BE2C (cell line): ENCODE data around the gene MIGA2.
"Not testable (repeated sequence)": the region's sequence is repeated elsewhere in the genome, so short reads cannot be mapped to it uniquely, and the experiment has no call there.

Experiments
- DNase-seq: peaks from one replicate; pipeline ENCODE4 v3.0.0-alpha.2; 2020
- H3K27me3 ChIP-seq: fragments of 250-450 bp; sonication (Bioruptor Pico); 2 replicates; pipeline ENCODE4 v1.5.1; 2020; ENCODE audit warnings: mild to moderate bottlenecking
- H3K36me3 ChIP-seq: fragments of 250-450 bp; sonication (Bioruptor Pico); 2 replicates; pipeline ENCODE4 v1.5.1; 2020; ENCODE audit warnings: mild to moderate bottlenecking
- H3K4me1 ChIP-seq: fragments of 250-450 bp; sonication (Bioruptor Pico); 2 replicates; pipeline ENCODE4 v1.5.1; 2020
- H3K4me3 ChIP-seq: 2 replicates; pipeline ENCODE4 v1.5.1; 2011; ENCODE audit warnings: low read depth, low read length
- H3K9me3 ChIP-seq: fragments of 250-450 bp; sonication (Bioruptor Pico); 2 replicates; pipeline ENCODE4 v1.5.1; 2020
- CTCF ChIP-seq: IDR thresholded peaks from 2 replicates; pipeline ENCODE4 v1.5.1; 2012; ENCODE audit warnings: mild to moderate bottlenecking, low read depth, low read length

The MIGA2 gene

DNA sequence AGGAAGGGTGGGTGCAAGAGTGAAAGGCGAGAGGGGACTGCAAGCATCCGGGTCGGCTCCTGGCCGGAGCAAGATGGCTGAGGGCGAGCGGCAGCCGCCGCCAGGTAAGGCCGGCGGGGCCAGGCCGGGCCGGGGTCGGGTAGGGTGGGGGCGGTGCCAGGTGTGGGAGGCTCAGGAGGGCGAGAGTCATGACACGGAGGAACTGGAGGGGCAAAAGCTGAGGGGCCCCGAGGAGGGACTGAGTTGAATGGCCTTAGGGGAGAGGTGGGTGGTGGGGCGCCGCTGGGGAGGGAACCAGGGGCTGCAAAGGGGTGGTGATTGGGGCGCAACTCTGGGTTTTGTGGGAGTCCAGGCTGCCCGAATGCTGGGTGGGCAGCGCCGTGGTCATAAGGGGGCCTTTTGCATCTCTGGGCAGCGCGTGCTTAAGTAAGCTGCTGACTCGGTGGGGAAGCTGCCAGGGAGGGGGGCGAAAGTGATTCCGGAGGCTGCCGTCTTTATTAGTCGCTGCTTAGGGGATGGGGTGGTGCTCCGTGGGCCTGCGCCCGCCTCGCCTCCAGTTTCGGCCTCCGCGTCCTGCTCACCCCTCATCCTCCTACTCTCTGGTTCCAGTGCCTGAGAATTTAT is 75.2 kb downstream of the MIGA2 start:
- DNase-seq, result peak; percentile 44
- peak overlapping the region; percentile 73 for H3K4me3 ChIP-seq
- H3K27me3 ChIP-seq, result no peaks in the 10 kb centered on the region
- no peak for TF ChIP-seq CTCF
- H3K9me3 ChIP-seq, result no peaks in the 10 kb centered on the region
- H3K36me3 ChIP-seq, result no peaks in the 10 kb centered on the region
- H3K4me1 ChIP-seq, result no peaks in the 10 kb centered on the region

DNA sequence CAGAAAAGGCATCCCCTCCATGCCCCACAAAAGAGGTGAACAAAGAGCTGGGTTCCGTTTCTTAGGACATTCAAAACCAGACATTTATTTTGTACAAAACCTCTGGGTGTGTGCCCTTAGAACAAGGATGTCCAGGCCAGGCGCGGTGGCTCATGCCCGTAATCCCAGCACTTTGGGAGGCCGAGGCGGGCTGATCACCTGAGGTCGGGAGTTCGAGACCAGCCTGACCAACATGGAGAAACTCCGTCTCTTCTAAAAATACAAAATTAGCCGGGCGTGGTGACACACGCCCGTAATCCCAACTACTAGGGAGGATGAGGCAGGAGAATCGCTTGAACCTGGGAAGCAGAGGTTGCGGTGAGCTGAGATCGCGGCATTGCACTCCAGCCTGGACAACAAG is 76.1 kb downstream of the MIGA2 start:
- not testable (repeated sequence) for DNase-seq, H3K4me1 ChIP-seq, H3K27me3 ChIP-seq, H3K9me3 ChIP-seq, H3K36me3 ChIP-seq
- peak overlapping the region; percentile 73 for H3K4me3 ChIP-seq

GRCh38 chr9:129113645-129114304 is 77.3 kb downstream of the MIGA2 start:
- TF ChIP-seq CTCF, result no peak
- no peaks in the 10 kb centered on the region for H3K27me3 ChIP-seq
- no peak for DNase-seq
- no peaks in the 10 kb centered on the region for H3K4me1 ChIP-seq
- H3K4me3 ChIP-seq, result no peak overlapping the region
- H3K9me3 ChIP-seq, result no peaks in the 10 kb centered on the region
- H3K36me3 ChIP-seq, result no peaks in the 10 kb centered on the region

DNA sequence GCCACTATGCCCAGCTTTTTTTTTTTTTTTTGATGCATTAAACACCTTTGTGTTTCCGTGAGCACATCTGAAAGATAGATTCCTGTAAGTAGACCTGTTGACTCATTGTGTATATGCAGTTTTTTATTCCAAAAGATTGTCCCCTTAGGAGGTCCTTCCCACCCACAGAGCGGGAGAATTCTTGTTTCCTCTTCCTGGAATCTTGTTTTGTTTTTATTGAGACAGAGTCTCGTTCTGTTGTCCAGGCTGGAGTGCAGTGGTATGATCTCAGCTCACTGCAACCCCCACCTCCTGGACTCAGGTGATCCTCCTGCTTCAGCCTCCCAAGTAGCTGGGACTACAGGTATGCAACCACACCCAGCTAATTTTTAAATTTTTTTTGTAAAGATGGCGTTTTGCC is 82.4 kb downstream of the MIGA2 start:
- Histone ChIP-seq H3K9me3 (no peaks in the 10 kb centered on the region), H3K36me3 (peaks cover 22% of the 10 kb centered on the region), H3K4me3 (no peak overlapping the region), H3K27me3 (no peaks in the 10 kb centered on the region), H3K4me1 (no peaks in the 10 kb centered on the region)
- no peak for DNase-seq
- TF ChIP-seq CTCF, result no peak

DNA sequence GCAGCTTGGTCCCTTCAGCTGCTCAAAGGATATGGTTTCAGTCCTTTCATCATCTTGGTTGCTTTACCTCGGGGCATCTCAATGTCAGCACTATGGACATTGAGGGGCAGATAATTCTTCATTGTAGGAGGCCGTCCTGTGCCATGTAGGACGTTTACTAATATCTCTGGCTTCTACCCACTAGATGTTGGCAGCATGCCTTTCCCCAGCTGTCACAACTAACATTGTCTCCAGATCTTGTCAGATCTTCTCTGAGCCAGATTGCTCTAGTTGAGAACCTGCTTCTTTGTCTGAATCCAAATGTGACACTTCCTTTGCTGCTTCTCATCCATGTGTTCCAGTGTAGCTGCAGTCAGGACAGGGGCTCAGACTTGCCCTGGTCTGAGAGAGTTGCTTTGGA is 85.1 kb downstream of the MIGA2 start:
- no peak for DNase-seq
- H3K36me3 ChIP-seq, result peaks cover 25% of the 10 kb centered on the region
- no peaks in the 10 kb centered on the region for H3K27me3 ChIP-seq
- peaks cover 4% of the 10 kb centered on the region for H3K4me1 ChIP-seq
- no peak overlapping the region for H3K4me3 ChIP-seq
- H3K9me3 ChIP-seq, result no peaks in the 10 kb centered on the region
- no peak for TF ChIP-seq CTCF
